ENCODE results near the gene HNRNPD. TPM values are rescaled to one million over a fixed set of nuclear protein-coding genes. Genes with fewer than 3 reads are reported as not detected.
A peak's percentile ranks its signal among the peaks of the same experiment; 100 is the strongest.
"Not testable (repeated sequence)": the region's sequence is repeated elsewhere in the genome, so short reads cannot be mapped to it uniquely, and the experiment has no call there.

HNRNPD gene
- total RNA-seq, 4 donors from 2014 or later, result 95.6 to 342 (median 136) TPM

DNA sequence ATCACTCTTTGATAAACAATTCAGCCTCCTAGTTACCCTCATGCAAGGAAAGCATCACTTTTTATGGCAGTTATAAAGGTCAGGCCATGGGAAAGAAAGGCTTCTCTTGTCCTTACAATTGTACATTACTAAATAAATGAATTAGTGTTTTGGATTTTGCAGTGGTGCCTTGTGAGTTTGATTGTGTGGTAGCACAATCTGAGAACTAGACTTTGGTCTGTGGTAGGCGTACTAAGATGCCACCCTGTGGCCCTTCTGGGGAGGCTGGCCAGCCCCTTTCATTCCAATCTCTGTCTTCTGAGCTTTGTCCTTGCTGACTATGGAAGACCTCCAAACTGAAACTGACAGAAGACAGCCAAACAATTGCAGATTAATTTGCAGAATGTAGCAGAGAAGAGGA is 14.6 kb upstream of the HNRNPD start:
- DNase-seq, result no peak
- Histone ChIP-seq H3K9me3 (no peaks in the 10 kb centered on the region), H3K36me3 (no peaks in the 10 kb centered on the region), H3K4me3 (no peak overlapping the region), H3K27me3 (no peaks in the 10 kb centered on the region), H3K4me1 (no peaks in the 10 kb centered on the region), H3K27ac (no peak overlapping the region)
- no peak for TF ChIP-seq POLR2A (IDR thresholded peaks at IDR 0.05)
- TF ChIP-seq, protein P1, sequence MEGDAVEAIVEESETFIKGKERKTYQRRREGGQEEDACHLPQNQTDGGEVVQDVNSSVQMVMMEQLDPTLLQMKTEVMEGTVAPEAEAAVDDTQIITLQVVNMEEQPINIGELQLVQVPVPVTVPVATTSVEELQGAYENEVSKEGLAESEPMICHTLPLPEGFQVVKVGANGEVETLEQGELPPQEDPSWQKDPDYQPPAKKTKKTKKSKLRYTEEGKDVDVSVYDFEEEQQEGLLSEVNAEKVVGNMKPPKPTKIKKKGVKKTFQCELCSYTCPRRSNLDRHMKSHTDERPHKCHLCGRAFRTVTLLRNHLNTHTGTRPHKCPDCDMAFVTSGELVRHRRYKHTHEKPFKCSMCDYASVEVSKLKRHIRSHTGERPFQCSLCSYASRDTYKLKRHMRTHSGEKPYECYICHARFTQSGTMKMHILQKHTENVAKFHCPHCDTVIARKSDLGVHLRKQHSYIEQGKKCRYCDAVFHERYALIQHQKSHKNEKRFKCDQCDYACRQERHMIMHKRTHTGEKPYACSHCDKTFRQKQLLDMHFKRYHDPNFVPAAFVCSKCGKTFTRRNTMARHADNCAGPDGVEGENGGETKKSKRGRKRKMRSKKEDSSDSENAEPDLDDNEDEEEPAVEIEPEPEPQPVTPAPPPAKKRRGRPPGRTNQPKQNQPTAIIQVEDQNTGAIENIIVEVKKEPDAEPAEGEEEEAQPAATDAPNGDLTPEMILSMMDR (IDR thresholded peaks at IDR 0.05), result peak in 3 of 6 experiments; percentile 10 to 27 (median 25)

DNA sequence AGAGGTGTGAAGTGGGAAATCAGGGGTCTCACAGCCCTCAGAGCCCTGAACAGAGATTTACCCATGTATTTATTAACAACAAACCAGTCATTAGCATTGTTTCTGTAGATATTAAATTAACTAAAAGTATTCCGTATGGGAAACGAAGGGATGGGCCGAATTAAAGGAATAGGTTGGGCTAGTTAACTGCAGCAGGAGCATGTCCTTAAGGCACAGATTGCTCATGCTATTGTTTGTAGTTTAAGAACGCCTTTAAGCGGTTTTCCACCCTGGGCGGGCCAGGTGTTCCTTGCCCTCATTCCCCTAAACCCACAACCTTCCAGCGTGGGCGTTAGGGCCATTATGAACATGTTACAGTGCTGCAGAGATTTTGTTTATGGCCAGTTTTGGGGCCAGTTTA is 12.5 kb upstream of the HNRNPD start:
- not testable (repeated sequence) for H3K4me3 ChIP-seq, DNase-seq, H3K27ac ChIP-seq, H3K36me3 ChIP-seq, H3K9me3 ChIP-seq, H3K4me1 ChIP-seq, H3K27me3 ChIP-seq

DNA sequence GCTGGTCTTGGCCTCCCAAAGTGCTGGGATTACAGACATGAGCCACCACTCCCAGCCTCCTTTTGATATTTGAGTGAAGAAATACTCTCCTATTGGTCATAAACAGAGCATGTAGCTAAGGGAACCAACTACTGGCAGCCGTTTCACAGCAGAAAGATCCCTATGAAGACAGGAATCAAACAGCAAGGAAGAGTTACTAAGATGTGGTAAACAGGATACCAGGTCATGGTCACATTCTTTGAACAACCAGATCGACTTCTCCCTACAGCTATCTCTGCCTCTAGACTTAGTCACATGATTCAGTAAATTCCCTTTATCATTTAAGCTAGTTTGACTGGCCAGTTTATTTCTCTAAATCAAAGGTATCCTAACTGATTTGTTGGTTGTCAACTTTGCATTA is 9.0 kb upstream of the HNRNPD start:
- Histone ChIP-seq H3K9me3 (no peaks in the 10 kb centered on the region), H3K4me1 (no peaks in the 10 kb centered on the region), H3K4me3 (no peak overlapping the region), H3K27ac (no peak overlapping the region), H3K36me3 (no peaks in the 10 kb centered on the region), H3K27me3 (no peaks in the 10 kb centered on the region)
- DNase-seq, result no peak
- TF ChIP-seq, protein P1 (IDR thresholded peaks at IDR 0.05), result no peak
- TF ChIP-seq POLR2A (IDR thresholded peaks at IDR 0.05), result no peak

DNA sequence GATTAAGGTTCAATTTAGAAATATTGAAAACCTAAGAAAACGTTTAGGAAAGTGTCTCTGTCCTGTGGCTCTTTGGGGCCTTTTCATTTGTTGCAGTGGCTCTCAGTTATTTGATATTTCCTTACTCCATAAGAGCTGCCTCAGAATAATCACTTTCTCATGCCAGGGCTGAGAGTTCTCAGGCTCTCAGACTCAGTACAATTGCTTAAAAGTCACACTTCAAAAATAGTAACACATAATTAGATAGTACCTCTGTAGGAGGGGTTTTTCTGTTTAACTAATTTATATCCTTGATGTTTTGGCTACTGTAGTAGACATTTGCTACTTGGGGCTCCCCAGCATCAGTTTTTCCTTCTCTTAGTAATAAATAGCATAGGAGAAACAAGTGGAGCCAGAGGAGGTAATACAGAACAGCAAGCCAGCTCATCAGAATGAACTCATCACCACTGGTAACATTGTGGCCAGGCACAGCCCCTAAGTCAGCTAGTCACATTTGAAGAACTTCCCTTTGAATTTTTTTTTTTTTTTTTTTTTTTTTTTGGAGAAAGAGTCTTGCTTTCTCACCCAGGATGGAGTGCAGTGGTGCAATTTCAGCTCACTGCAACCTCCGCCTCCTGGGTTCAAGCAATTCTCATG is 8.0 kb upstream of the HNRNPD start:
- H3K27me3 ChIP-seq, result no peaks in the 10 kb centered on the region
- no peaks in the 10 kb centered on the region for H3K4me1 ChIP-seq
- H3K9me3 ChIP-seq, result no peaks in the 10 kb centered on the region
- no peak overlapping the region for H3K4me3 ChIP-seq
- H3K36me3 ChIP-seq, result no peaks in the 10 kb centered on the region
- no peak for DNase-seq
- TF ChIP-seq, protein P1 (IDR thresholded peaks at IDR 0.05), result no peak
- no peak for TF ChIP-seq POLR2A (IDR thresholded peaks at IDR 0.05)
- H3K27ac ChIP-seq, result no peak overlapping the region

DNA sequence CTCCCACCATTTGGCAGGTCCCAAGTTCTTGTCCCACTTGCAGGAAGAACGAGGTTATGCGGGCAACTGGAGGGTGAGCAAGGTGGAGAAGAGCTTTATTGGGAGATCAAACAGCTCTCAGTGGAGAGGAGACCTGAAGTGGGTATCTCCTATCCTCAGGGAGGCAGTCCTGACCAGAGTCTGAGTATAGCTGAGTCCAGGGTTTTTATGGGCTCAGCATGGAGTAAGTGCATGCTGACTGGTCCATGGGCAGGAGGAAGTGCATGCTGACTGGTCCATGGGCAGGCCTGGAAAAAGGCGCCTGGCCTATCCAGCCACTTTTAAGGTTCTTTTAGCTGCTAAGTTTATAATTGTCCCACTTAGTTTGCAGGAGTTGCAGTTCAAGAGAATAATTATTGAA is 7.4 kb upstream of the HNRNPD start:
- Histone ChIP-seq H3K4me1 (peaks cover 0 to 3% (median 0%) of the 10 kb centered on the region in 4 donors), H3K27ac (no peak overlapping the region), H3K9me3 (no peaks in the 10 kb centered on the region), H3K4me3 (no peak overlapping the region), H3K36me3 (no peaks in the 10 kb centered on the region), H3K27me3 (no peaks in the 10 kb centered on the region)
- no peak for DNase-seq
- TF ChIP-seq POLR2A (IDR thresholded peaks at IDR 0.05), result no peak
- TF ChIP-seq, protein P1 (IDR thresholded peaks at IDR 0.05), result no peak

DNA sequence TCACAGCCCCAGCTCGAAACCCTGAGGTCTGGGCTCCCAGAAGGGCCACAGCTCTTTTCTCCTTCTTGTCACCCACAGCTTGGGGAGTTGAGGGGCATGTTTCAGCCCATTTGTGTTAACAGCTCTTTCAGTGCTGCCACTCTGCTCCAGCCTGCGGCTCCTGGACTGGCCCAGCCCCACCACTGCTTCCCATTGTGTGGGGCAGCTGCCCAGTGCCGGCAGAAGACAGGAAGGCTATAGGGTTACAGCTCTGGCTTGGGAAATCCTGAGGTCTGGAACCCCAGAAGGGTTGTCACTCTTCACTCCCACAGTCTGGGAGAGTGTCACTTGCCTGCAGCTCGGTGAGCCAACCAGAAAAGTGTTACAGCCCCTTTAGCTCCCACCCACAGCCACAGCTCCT is 7.0 kb upstream of the HNRNPD start:
- Histone ChIP-seq H3K36me3 (no peaks in the 10 kb centered on the region), H3K27ac (no peak overlapping the region), H3K4me1 (peaks cover 0 to 7% (median 2%) of the 10 kb centered on the region in 4 donors), H3K9me3 (no peaks in the 10 kb centered on the region), H3K4me3 (no peak overlapping the region), H3K27me3 (no peaks in the 10 kb centered on the region)
- DNase-seq, result no peak
- TF ChIP-seq POLR2A (IDR thresholded peaks at IDR 0.05), result no peak
- TF ChIP-seq, protein P1 (IDR thresholded peaks at IDR 0.05), result no peak

Measured in Peyer's patch (tissue), 4 donors.